Measurements from ENCODE around the gene LRRC8D. TPM values are rescaled to one million over a fixed set of nuclear protein-coding genes. Genes with fewer than 3 reads are reported as not detected.

The LRRC8D gene
- total and polyA plus RNA-seq, 9 of the 15 experiments (the other 6 are each of a cell fraction or from before 2014, with no cell fraction given), result 3.4 to 53.9 (median 15.9) TPM

GRCh38 chr1:89907727-89908212 lies 86.9 kb downstream of the LRRC8D start:
- in situ Hi-C loops (cut with MboI) (no loop called here), intact Hi-C loops (cut with micrococcal nuclease) (loop anchor here (2.0 kb wide), 3 partner anchors 17 to 85 kb away; no protein-coding TSS in a partner anchor)
- Histone ChIP-seq H3K79me2 (ENCODE audit: control insufficient read depth, insufficient read depth, low read length) (peaks cover 91% of the 10 kb centered on the region), H3K4me3 (no peak overlapping the region), H3K4me2 (ENCODE audit: insufficient read depth, low read length) (peak overlapping the region; percentile 73; the same call in 1 of the 2 replicates), H3K27me3 (ENCODE audit: control insufficient read depth in 2 of 2, insufficient read depth in 2 of 2, low read length in 2 of 2) (no peaks in the 10 kb centered on the region), H3K9me3 (replicated peaks; ENCODE audit: control insufficient read depth, insufficient read depth, low read depth, low read length) (no peaks in the 10 kb centered on the region), H3K36me3 (ENCODE audit: control insufficient read depth, insufficient read depth, low read length) (peaks cover 12% of the 10 kb centered on the region; the same call in 2 of the 3 replicates), H3K27ac (ENCODE audit: extremely low read depth, low read depth, low read length) (peak overlapping the region; percentile 85), H3K4me1 (replicated peaks in 1 of 2; ENCODE audit: control insufficient read depth in 2 of 2, insufficient read depth in 2 of 2, low read length in 2 of 2) (peaks cover 30 to 91% of the 10 kb centered on the region in 2 experiments), H4K20me1 (replicated peaks; ENCODE audit: control insufficient read depth, insufficient read depth, low read length) (no peaks in the 10 kb centered on the region), H3K9me1 (ENCODE audit: control insufficient read depth, insufficient read depth, low read length) (no peaks in the 10 kb centered on the region), H3K9ac (ENCODE audit: insufficient read depth in 1 of 2, low read depth in 2 of 2, low read length in 2 of 2) (peak overlapping the region in 1 of 2 experiments; percentile 61; a peak in 2 of 4 replicates), H2AFZ (ENCODE audit: low read depth, low read length) (peak overlapping the region; percentile 41; the same call in 1 of the 2 replicates)
- ChIA-PET CTCF (ENCODE audit: low intra/inter-chr PET ratio) (no interaction called here), POLR2A (interaction anchor here (1.1 to 1.5 kb wide), 3 partner anchors 12 to 27 kb away, joined by 3 to 4 read pairs (median 3); no protein-coding TSS in a partner anchor)
- DNase-seq (ENCODE audit: extremely low read depth in 1 of 4, low spot score in 3 of 4) (peak in 2 of 4 experiments; percentile 29 to 62), ATAC-seq (peak; percentile 17; the same call in 2 of the 3 replicates), FAIRE-seq (no peak)
- BruUV-seq (replicated peaks), result no TSS peak
- WGBS (ENCODE audit: insufficient coverage, low coverage, missing lambda C conversion rate), result 44% methylated on average over 2 of the region's 2 CpGs
- TF ChIP-seq GTF2E2 (tag; IDR thresholded peaks at IDR 0.05) (peak; percentile 59; the same call in 1 of the 2 replicates), DACH1 (IDR thresholded peaks at IDR 0.05; ENCODE audit: partially characterized antibody) (no peak), GATAD2B (IDR thresholded peaks at IDR 0.05; ENCODE audit: borderline replicate concordance) (peak; percentile 9; the same call in 1 of the 2 replicates), SMARCA4 (IDR thresholded peaks at IDR 0.05) (0 out of 2 replicates have a peak, but pooled peaks have one; percentile 19), HMBOX1 (IDR thresholded peaks at IDR 0.05) (peak; percentile 42; the same call in 1 of the 2 replicates), DPF2 (IDR thresholded peaks at IDR 0.05) (peak; percentile 54), FOSL1 (tag; conservative IDR thresholded peaks at IDR 0.05) (peak; percentile 63; the same call in 1 of the 2 replicates), TRIM25 (IDR thresholded peaks at IDR 0.05; ENCODE audit: borderline replicate concordance) (no peak), SMARCE1 (IDR thresholded peaks at IDR 0.05) (peak; percentile 28; the same call in 1 of the 2 replicates), PBX2 (CRISPR knock-in tag; IDR thresholded peaks at IDR 0.05; ENCODE audit: low read depth) (no peak), PBX2 (tag; conservative IDR thresholded peaks at IDR 0.05; ENCODE audit: low read depth) (peak; percentile 81), MEIS2 (IDR thresholded peaks at IDR 0.05; ENCODE audit: partially characterized antibody) (peak; percentile 89), ZNF668 (CRISPR knock-in tag; IDR thresholded peaks at IDR 0.05) (0 out of 2 replicates have a peak, but pooled peaks have one; percentile 11), ATF7 (IDR thresholded peaks at IDR 0.05) (peak; percentile 30; the same call in 1 of the 2 replicates), MECOM (CRISPR knock-in tag; IDR thresholded peaks at IDR 0.05) (no peak), ZNF175 (CRISPR knock-in tag; IDR thresholded peaks at IDR 0.05; ENCODE audit: low read depth) (0 out of 2 replicates have a peak, but pooled peaks have one; percentile 9), NR2C2 (CRISPR knock-in tag; IDR thresholded peaks at IDR 0.05) (no peak), NR2C2 (tag; IDR thresholded peaks at IDR 0.05) (no peak), MTF1 (CRISPR knock-in tag; IDR thresholded peaks at IDR 0.05; ENCODE audit: borderline replicate concordance) (no peak)
